Testis (tissue), 3 donors: Measurements from ENCODE around the gene KRT7. TPM values are rescaled to one million over a fixed set of nuclear protein-coding genes. Genes with fewer than 3 reads are reported as not detected.
"Not testable (repeated sequence)": the region's sequence is repeated elsewhere in the genome, so short reads cannot be mapped to it uniquely, and the experiment has no call there.

Experiments
- DNase-seq: peaks from one replicate; pipeline ENCODE4 v3.0.0-alpha.2; 2019
- H3K27ac ChIP-seq, 2 donors: fragments of 200-600 bp; sonication (generic); one replicate each; pipeline ENCODE4 v1.5.1; 2019
- H3K27me3 ChIP-seq: fragments of 200-600 bp; sonication (generic); one replicate; pipeline ENCODE4 v1.5.1; 2019
- H3K36me3 ChIP-seq: fragments of 200-600 bp; sonication (generic); one replicate; pipeline ENCODE4 v1.5.1; 2017; ENCODE audit warnings: low read depth; ENCODE audit errors: missing control alignments
- H3K4me1 ChIP-seq: fragments of 200-600 bp; sonication (generic); one replicate; pipeline ENCODE4 v1.5.1; 2019
- H3K4me3 ChIP-seq, 2 donors: fragments of 200-600 bp; sonication (generic); one replicate each; pipeline ENCODE4 v1.5.1; 2017 to 2019
- H3K9me3 ChIP-seq: fragments of 200-600 bp; sonication (generic); one replicate; pipeline ENCODE4 v1.5.1; 2017
- POLR2A ChIP-seq: fragments of 450-650 bp; IDR thresholded peaks from one replicate; pipeline ENCODE4 v1.6.1; 2017; ENCODE audit warnings: antibody characterized with exemption, mild to moderate bottlenecking, moderate library complexity
- WGBS, 2 donors: methylation state at CpG; one replicate each; pipeline ENCODE4 v1.1.5; 2018; 5-methylcytosine and 5-hydroxymethylcytosine counted together
- intact Hi-C: fragments of 100-400 bp; cut with DNase I; formaldehyde crosslinking; loops from one replicate; pipeline ENCODE4 v1.15.1; 2023; ENCODE audit warnings: low total_unique reads
- polyA plus RNA-seq: library from polyadenylated mRNA; stranded (reverse); fragments of 350-450 nt; fragmentation: Illumina TruSeq; extraction: RNeasy Lipid Tissue Mini Kit (QIAGEN cat#74804); gene quantifications from one replicate; pipeline ENCODE4 v1.2.3, GENCODE V29; 2014; ENCODE audit warnings: low read depth, low replicate concordance; ENCODE audit not compliant: insufficient read depth
- total RNA-seq, 2 donors: library from RNA; depleted of rRNA; stranded (reverse); fragments of >200 nt; gene quantifications; one replicate each; pipeline ENCODE4 v1.2.3, GENCODE V29; 2016
- TF ChIP-seq, protein P1 (sequence below), 3 experiments: fragments of 450-650 bp in 2 of 3; fragments of 200-600 bp in 1 of 3; sonication (generic) in 1 of 3; IDR thresholded peaks; one replicate each; pipeline ENCODE4 v1.5.1; 2016 to 2019; ENCODE audit warnings: antibody characterized with exemption in 3 of 3, mild to moderate bottlenecking in 2 of 3, moderate library complexity in 1 of 3

The KRT7 gene
- total and polyA plus RNA-seq, 3 donors from 2014 or later, result 3.3 to 19.3 (median 6.9) TPM

DNA sequence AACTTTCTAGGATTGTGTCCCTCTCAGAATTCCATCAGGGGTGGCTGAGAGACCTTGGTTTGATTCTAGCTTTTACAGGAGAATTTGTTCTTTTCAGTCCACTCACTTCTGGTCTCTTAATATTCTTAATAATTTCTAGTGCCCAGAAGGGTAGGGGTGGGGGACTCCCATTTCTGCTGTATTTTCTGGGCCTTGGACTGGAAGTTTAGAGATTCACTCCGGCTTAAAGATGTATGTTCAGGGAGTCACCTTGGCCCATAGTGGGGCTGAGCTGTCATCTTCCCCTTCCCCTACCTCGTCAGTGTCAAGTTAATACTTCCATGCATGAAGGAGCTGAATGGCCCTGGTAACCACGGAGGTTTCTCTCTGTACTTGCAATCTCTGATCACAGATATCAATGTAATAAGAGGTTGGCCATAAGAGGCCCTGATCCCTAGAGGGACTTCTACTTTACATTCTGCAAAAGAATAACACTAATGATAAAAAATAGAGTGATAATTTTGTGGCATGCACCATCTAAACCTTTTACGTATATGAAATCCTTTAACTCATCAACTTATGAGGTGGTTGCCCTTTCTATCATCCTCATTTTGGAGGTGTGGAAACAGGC is 51.6 kb downstream of the KRT7 start:
- intact Hi-C loops, result no loop called here
- Histone ChIP-seq H3K27ac (no peak overlapping the region), H3K4me3 (no peak overlapping the region), H3K36me3 (no peaks in the 10 kb centered on the region), H3K9me3 (no peaks in the 10 kb centered on the region), H3K4me1 (no peaks in the 10 kb centered on the region), H3K27me3 (no peaks in the 10 kb centered on the region)
- DNase-seq, result no peak
- TF ChIP-seq, protein P1, sequence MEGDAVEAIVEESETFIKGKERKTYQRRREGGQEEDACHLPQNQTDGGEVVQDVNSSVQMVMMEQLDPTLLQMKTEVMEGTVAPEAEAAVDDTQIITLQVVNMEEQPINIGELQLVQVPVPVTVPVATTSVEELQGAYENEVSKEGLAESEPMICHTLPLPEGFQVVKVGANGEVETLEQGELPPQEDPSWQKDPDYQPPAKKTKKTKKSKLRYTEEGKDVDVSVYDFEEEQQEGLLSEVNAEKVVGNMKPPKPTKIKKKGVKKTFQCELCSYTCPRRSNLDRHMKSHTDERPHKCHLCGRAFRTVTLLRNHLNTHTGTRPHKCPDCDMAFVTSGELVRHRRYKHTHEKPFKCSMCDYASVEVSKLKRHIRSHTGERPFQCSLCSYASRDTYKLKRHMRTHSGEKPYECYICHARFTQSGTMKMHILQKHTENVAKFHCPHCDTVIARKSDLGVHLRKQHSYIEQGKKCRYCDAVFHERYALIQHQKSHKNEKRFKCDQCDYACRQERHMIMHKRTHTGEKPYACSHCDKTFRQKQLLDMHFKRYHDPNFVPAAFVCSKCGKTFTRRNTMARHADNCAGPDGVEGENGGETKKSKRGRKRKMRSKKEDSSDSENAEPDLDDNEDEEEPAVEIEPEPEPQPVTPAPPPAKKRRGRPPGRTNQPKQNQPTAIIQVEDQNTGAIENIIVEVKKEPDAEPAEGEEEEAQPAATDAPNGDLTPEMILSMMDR (IDR thresholded peaks at IDR 0.05), result no peak
- TF ChIP-seq POLR2A, result no peak
- 61 to 89% methylated on average over 4 of the region's 4 CpGs for WGBS, 2 donors

DNA sequence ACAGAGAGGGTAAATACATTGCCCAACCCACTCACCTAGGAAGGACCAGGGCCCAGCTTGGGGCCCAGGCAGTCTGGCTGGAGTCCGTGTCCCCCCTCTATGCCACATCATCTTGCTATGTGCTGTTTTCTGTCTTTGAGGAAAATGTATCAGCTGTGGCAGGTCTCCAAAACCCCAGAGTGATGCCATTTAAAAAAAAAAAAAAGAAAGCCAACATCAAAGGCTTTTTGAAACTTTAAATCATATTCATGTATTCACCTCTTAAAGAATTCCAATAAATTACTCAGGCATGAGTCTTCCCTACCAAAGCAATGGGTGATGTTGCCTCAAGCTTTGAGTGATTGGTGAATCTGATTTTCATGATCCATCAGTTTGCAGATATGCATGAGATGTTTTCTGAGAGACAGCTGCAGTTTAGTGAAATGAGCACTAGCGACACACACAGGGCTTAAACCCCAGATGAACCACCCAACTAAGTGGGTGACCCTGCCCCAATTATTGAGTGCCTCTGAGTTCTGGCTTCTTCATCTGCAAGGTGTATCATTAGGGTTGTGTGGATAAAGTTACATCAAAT is 52.2 kb downstream of the KRT7 start:
- H3K4me1 ChIP-seq, result no peaks in the 10 kb centered on the region
- no peak overlapping the region for H3K4me3 ChIP-seq
- 97 to 98% methylated on average over 2 of the region's 2 CpGs for WGBS, 2 donors
- no peaks in the 10 kb centered on the region for H3K27me3 ChIP-seq
- intact Hi-C loops, result no loop called here
- H3K27ac ChIP-seq, result no peak overlapping the region
- TF ChIP-seq, protein P1 (IDR thresholded peaks at IDR 0.05), result no peak
- no peak for TF ChIP-seq POLR2A
- H3K9me3 ChIP-seq, result no peaks in the 10 kb centered on the region
- no peaks in the 10 kb centered on the region for H3K36me3 ChIP-seq
- DNase-seq, result no peak

DNA sequence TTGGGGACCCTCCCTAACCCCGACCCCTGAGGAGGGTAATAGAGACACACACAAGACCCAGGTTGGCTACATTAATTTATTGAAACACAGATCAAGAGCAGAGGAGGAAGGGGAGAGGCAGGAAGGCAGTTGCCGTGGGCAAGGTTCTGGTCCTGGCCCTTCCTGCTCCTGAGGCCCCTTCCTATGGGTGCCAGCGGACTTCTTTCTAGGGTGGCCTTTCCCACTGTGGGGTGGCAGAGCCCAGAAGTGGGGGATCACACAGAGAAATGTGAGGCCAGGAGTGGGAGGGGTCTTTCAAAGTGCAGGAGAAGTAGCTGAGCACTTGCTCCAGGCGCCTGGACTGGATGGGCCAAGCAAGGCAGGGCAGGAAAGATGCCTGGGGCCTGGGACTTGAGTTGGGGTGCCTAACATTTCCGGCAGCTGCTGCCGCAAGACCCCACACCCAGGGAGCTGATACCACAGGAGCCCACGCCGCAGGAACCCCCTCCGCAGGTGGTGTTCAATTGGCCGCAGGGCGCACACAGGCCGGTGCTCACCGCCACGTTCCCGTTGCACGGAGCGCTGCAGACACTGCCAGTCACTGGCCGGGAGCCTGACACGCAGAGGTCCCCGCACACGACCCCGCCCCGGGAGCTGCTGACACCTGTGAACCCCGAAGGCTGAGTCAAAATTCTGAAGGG is 52.9 kb downstream of the KRT7 start:
- 83 to 91% methylated on average over 4 to 24 of the region's 24 CpGs for WGBS, 2 donors
- no peaks in the 10 kb centered on the region for H3K9me3 ChIP-seq
- H3K4me1 ChIP-seq, result no peaks in the 10 kb centered on the region
- H3K27ac ChIP-seq, result no peak overlapping the region
- no peaks in the 10 kb centered on the region for H3K27me3 ChIP-seq
- no peak overlapping the region for H3K4me3 ChIP-seq
- DNase-seq, result no peak
- intact Hi-C loops, result no loop called here
- TF ChIP-seq, protein P1 (IDR thresholded peaks at IDR 0.05), result no peak
- TF ChIP-seq POLR2A, result no peak
- no peaks in the 10 kb centered on the region for H3K36me3 ChIP-seq

DNA sequence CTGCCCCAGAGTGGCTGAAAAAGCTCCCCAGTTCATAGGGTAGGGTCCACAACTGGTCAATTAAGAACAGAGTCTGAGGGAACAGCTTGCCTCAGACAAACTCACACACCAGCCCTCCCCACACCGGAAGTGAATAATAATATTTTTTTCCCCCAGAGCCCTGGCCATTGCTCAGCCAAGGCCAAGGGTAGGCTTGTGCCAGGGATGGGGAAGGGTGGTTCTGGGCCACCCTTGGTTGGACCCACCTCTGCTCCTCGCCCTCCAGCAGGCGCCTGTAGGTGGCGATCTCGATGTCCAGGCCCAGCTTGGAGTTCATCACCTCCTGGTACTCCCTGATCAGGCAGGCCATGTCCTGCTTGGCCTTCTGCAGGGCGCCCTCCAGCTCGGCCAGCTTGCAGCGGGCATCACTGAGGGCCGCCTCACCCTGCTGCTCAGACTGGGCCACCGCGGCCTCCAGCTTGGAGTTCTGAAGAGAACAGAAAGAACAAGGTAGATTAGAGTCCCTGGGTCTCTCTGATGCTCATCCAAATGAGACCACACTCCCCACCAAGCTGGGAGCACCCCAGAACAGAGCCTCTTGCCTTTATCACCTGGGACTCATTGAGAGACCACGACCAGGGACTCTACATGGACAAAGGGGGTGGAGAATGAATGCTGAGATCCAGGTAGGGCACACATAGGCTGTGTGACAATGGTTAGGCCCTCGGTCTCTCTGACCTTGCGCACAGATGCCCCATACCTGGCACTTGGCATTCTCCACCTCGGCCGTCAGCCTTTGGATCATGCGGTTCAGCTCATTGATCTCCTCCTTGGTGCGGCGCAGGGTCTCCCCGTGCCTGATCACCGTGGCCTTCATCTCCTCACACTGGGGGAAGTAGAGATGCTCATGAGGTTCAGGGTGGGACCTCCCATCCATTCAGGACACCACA is 54.1 kb downstream of the KRT7 start:
- H3K9me3 ChIP-seq, H3K36me3 ChIP-seq, H3K27me3 ChIP-seq, intact Hi-C loops, H3K27ac ChIP-seq, H3K4me1 ChIP-seq, DNase-seq, H3K4me3 ChIP-seq: not testable (repeated sequence)
- WGBS, 2 donors, result 90 to 92% methylated on average over 10 to 21 of the region's 21 CpGs

DNA sequence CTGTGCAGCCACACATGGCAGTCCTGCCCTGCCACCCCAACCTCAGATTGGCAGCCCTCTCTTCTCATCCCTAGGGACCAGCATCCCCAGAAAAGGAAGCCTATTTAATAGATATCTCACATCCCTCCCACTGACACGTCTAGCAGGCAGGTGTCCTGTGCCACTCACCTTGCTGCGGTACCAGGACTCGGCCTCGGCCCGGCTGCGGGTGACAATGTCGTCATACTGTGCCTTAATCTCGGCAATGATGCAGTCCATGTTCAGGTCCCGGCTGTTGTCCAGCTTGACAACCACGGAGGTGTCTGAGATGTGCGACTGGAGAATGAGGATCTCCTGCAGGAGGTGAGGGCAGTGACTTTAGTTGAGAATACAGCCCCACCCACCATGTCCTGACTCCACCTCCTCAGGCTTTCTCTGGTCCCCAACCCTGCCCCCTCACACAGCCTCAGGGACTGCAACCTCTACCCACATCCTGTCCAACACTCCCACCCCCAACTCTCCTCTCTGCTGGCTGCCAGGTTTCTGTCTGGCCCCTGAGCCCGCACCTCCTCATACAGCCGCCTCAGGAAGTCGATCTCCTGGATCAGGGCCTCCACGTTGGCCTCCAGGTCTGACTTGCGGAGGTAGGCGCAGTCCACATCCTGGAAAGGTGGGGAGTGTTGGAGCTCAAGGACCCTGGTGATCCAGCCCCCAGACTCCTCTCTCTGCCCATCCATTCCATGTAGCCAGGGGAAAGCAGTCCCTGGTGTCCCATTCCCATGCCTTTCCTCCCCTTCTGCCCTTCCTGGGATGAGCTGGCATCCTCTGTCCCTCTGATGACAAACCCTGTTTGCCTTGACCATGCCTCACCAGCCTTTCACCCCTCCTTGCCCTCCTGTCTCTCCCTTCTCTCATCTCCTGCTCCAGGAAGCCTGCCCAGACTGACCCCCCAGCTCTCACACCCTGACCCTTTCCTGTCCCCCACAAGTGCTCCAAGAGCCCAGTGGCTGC is 55.1 kb downstream of the KRT7 start:
- H3K4me3 ChIP-seq, H3K27ac ChIP-seq, H3K9me3 ChIP-seq, DNase-seq, intact Hi-C loops, H3K4me1 ChIP-seq, H3K36me3 ChIP-seq, H3K27me3 ChIP-seq: not testable (repeated sequence)
- 84 to 85% methylated on average over 6 to 17 of the region's 17 CpGs for WGBS, 2 donors

DNA sequence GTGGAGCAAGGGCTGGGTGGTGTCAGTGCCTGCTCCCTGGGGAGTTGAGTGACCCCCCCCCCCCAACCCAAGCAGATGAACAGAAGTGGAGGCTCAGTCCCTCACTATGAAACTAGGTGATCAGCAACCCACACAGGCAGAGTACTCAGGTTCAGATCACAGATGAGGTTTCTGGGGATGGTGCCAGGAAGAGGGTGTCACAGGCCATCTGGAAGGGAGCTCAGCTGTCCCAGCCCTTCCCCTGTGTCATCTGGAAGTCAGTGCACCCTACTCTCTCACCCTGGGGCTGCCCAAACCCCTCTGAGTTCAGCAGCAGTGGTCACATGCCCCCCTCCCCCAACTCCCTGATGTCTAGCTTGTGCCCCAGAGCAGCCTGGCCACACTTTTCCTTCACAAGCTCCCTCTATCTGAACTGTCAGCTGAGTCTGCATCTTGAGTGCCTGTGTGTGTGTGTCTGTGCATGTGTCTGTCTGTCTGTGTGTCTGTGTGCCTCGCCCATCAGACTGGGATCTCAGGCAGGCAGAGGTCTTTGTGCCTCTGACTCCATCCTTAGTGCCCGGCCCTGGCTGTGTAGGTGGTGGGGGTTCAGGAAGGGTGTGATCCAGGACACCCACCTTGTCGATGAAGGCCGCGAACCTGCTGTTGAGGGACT is 57.6 kb downstream of the KRT7 start:
- H3K27ac ChIP-seq, H3K27me3 ChIP-seq, DNase-seq, H3K9me3 ChIP-seq, H3K36me3 ChIP-seq, H3K4me1 ChIP-seq, intact Hi-C loops, H3K4me3 ChIP-seq: not testable (repeated sequence)
- WGBS, 2 donors, result no CpG with 5 or more reads among the region's 5 CpGs
